Measurements from ENCODE around the gene ADGRA1.

- TF ChIP-seq POLR2A (IDR thresholded peaks at IDR 0.05; ENCODE audit: low read depth, low read length) (no peak), TAF1 (IDR thresholded peaks at IDR 0.05; ENCODE audit: low read depth, low read length) (no peak), POLR2AphosphoS5 (IDR thresholded peaks at IDR 0.05; ENCODE audit: low read depth, low read length) (no peak), SPI1 (IDR thresholded peaks at IDR 0.05; ENCODE audit: low read depth, low read length) (no peak), POU2F2 (IDR thresholded peaks at IDR 0.05; ENCODE audit: low read depth, low read length) (no peak), PAX5 (IDR thresholded peaks at IDR 0.05; ENCODE audit: insufficient read depth, low read length, severe bottlenecking) (no peak)
Observed at GRCh38 chr10:133058331-133059092, 29.2 kb upstream of the ADGRA1 start.
